A673 (cell line): ENCODE data around the gene TRPV5. TPM values are rescaled to one million over a fixed set of nuclear protein-coding genes. Genes with fewer than 3 reads are reported as not detected.

Experiments
- BruUV-seq: library from RNA; stranded (reverse); fragments of 400-500 nt; replicated peaks from 2 replicates; lab custom pipeline; 2021; lab: Mats Ljungman, UMichigan
- CTCF ChIA-PET: fragments of 300-600 bp; sonication (Branson Sonifier 250); formaldehyde crosslinking; loops from one replicate; lab custom pipeline; 2022; ENCODE audit warnings: antibody characterized with exemption; lab: Charles Lee
- POLR2A ChIA-PET: fragments of 300-600 bp; sonication (Branson Sonifier 250); formaldehyde crosslinking; loops from one replicate; lab custom pipeline; 2022; ENCODE audit warnings: antibody characterized with exemption; ENCODE audit not compliant: low non-redundant PET; lab: Charles Lee
- DNase-seq: peaks from one replicate; pipeline ENCODE4 v3.0.0-alpha.2; 2015; ENCODE audit warnings: low spot score
- H3K27ac ChIP-seq: fragments of 200-600 bp; sonication (generic); 2 replicates; pipeline ENCODE4 v1.5.1; 2016; ENCODE audit warnings: mixed run types, low read depth, mild to moderate bottlenecking, mixed read lengths, antibody characterized with exemption, low read length; ENCODE audit not compliant: poor library complexity, severe bottlenecking
- H3K27me3 ChIP-seq: fragments of 200-600 bp; sonication (generic); replicated peaks from 2 replicates; pipeline ENCODE4 v1.6.1; 2017; ENCODE audit warnings: mixed run types, low read depth, mild to moderate bottlenecking, mixed read lengths, antibody characterized with exemption, low read length; ENCODE audit not compliant: insufficient read depth, poor library complexity
- H3K36me3 ChIP-seq: fragments of 200-600 bp; sonication (generic); 2 replicates; pipeline ENCODE4 v1.6.1; 2016; ENCODE audit warnings: mixed run types, mild to moderate bottlenecking, mixed read lengths, antibody characterized with exemption, low read length; ENCODE audit not compliant: insufficient read depth, poor library complexity, severe bottlenecking
- H3K4me1 ChIP-seq: fragments of 200-600 bp; sonication (generic); 2 replicates; pipeline ENCODE4 v1.6.1; 2017; ENCODE audit warnings: mixed run types, mild to moderate bottlenecking, mixed read lengths, antibody characterized with exemption, low read length; ENCODE audit not compliant: insufficient read depth, poor library complexity, severe bottlenecking
- H3K4me3 ChIP-seq: fragments of 200-600 bp; sonication (generic); 2 replicates; pipeline ENCODE4 v1.5.1; 2016; ENCODE audit warnings: low read depth, mixed run types, mild to moderate bottlenecking, mixed read lengths, low read length; ENCODE audit not compliant: poor library complexity, severe bottlenecking
- H3K9me3 ChIP-seq: fragments of 200-600 bp; sonication (generic); 2 replicates; pipeline ENCODE4 v1.6.1; 2016; ENCODE audit warnings: mixed run types, low read depth, mild to moderate bottlenecking, mixed read lengths, antibody characterized with exemption, low read length; ENCODE audit not compliant: poor library complexity, severe bottlenecking
- EZH2 ChIP-seq: fragments of 200-600 bp; sonication (generic); IDR thresholded peaks from 2 replicates; pipeline ENCODE4 v1.6.1; 2017; ENCODE audit warnings: borderline replicate concordance, low read depth, mild to moderate bottlenecking, mixed read lengths, antibody characterized with exemption, low read length; ENCODE audit not compliant: poor library complexity, severe bottlenecking
- intact Hi-C: fragments of 100-400 bp; cut with micrococcal nuclease; formaldehyde crosslinking; loops from one replicate; pipeline ENCODE4 v1.10.0; 2022; ENCODE audit not compliant: unreplicated experiment
- total RNA-seq: library from RNA; stranded (reverse); gene quantifications from 2 replicates; pipeline ENCODE4 v1.2.3, GENCODE V29; 2021
- TF ChIP-seq, protein P1 (sequence below): fragments of 300-800, 200-600 bp; sonication (generic); conservative IDR thresholded peaks from 2 replicates; pipeline ENCODE4 v1.5.1; 2017; ENCODE audit warnings: low read depth, mild to moderate bottlenecking, antibody characterized with exemption, low read length, moderate library complexity, mixed read lengths

Gene TRPV5
- total RNA-seq, 1 experiment from 2014 or later = not detected

DNA sequence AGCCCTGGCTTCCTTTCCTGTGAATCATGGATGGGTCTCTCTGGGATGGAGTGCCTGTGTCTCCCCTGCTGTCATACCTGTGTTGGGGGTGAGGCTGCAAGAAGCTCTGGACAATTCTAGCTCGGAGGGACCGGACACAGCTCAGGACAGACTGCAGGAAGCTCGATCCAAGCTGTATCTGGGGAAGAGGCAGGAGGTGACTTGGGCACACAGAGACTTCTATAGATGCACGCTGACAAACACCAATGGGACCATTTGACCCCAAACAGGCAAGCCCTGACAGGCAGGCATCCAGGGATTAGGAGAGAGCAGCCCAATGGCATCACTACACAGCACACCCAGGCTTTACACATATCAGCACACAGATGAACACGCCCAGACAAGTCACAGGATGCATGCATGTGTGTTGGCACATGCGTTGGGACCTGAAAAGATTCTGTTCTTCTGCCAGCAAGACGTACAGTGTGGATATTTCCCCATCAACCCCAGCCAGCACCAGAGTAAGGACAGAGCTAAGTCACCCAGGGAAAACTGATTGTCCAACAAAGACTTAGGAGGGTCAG, 10.2 kb upstream of the TRPV5 start:
- intact Hi-C loops = loop anchor here (10.0 kb wide), 1 partner anchor 1159 kb away; no protein-coding TSS in a partner anchor
- Histone ChIP-seq H3K4me3 (no peak overlapping the region), H3K4me1 (no peaks in the 10 kb centered on the region), H3K9me3 (no peaks in the 10 kb centered on the region), H3K36me3 (no peaks in the 10 kb centered on the region), H3K27me3 (no peaks in the 10 kb centered on the region), H3K27ac (no peak overlapping the region)
- ChIA-PET POLR2A (no interaction called here), CTCF (no interaction called here)
- TF ChIP-seq, protein P1, sequence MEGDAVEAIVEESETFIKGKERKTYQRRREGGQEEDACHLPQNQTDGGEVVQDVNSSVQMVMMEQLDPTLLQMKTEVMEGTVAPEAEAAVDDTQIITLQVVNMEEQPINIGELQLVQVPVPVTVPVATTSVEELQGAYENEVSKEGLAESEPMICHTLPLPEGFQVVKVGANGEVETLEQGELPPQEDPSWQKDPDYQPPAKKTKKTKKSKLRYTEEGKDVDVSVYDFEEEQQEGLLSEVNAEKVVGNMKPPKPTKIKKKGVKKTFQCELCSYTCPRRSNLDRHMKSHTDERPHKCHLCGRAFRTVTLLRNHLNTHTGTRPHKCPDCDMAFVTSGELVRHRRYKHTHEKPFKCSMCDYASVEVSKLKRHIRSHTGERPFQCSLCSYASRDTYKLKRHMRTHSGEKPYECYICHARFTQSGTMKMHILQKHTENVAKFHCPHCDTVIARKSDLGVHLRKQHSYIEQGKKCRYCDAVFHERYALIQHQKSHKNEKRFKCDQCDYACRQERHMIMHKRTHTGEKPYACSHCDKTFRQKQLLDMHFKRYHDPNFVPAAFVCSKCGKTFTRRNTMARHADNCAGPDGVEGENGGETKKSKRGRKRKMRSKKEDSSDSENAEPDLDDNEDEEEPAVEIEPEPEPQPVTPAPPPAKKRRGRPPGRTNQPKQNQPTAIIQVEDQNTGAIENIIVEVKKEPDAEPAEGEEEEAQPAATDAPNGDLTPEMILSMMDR = no peak
- TF ChIP-seq EZH2 = no peak
- DNase-seq = no peak
- BruUV-seq = no TSS peak

DNA sequence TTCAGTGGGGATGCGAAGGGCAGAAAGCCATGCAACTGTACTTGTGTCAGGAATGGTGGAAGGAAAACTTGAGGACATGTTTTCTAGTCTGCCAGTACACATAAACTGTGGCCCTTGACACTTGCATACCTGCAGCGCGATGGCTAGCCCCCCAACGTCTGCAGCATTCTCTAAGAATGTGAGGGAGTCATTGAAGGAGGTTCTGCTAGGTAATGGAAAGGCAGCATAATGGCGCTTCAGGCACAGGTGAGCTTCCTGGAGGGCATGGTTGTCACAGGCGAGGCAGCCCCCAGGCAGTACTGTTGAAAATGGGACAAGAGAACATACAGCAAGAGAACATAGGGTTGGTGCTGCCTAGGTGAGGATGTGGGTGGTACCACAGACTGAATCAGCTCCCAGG, 9.2 kb upstream of the TRPV5 start:
- Histone ChIP-seq H3K4me1 (no peaks in the 10 kb centered on the region), H3K27me3 (no peaks in the 10 kb centered on the region), H3K9me3 (no peaks in the 10 kb centered on the region), H3K4me3 (no peak overlapping the region), H3K36me3 (no peaks in the 10 kb centered on the region), H3K27ac (no peak overlapping the region)
- CTCF ChIA-PET = no interaction called here
- intact Hi-C loops = loop anchor here (10.0 kb wide), 1 partner anchor 1158 kb away; no protein-coding TSS in a partner anchor
- no peak for DNase-seq
- TF ChIP-seq, protein P1 = no peak
- TF ChIP-seq EZH2 = no peak
- no TSS peak for BruUV-seq
- POLR2A ChIA-PET = no interaction called here

DNA sequence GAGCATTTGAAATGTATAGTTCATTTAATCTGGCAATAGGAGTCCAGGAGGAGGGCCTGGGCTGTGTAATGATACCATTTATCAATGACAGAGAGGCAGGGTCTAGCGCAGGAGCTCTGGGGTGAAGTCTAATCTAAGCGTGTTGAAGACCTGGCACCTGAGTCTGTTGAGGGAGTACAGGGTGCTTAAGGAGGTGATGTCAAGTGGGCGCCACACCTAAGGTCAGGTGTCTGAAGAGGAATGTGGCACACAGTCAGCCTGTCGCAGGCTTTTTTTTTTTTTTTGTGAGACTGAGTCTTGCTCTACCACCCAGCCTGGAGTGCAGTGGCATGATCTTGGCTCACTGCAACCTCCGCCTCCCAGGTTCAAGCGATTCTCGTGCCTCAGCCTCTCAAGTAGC, 8.0 kb upstream of the TRPV5 start:
- no peak overlapping the region for H3K4me3 ChIP-seq
- TF ChIP-seq EZH2 = no peak
- TF ChIP-seq, protein P1 = no peak
- no peaks in the 10 kb centered on the region for H3K9me3 ChIP-seq
- intact Hi-C loops = loop anchor here (10.0 kb wide), 1 partner anchor 1157 kb away; no protein-coding TSS in a partner anchor
- ChIA-PET CTCF (no interaction called here), POLR2A (no interaction called here)
- no peaks in the 10 kb centered on the region for H3K4me1 ChIP-seq
- BruUV-seq = no TSS peak
- no peak overlapping the region for H3K27ac ChIP-seq
- DNase-seq = no peak
- H3K36me3 ChIP-seq = no peaks in the 10 kb centered on the region
- no peaks in the 10 kb centered on the region for H3K27me3 ChIP-seq
